Smooth muscle cell (in vitro differentiated cells): Measurements from ENCODE around the gene SAMD11. TPM values are rescaled to one million over a fixed set of nuclear protein-coding genes. Genes with fewer than 3 reads are reported as not detected.
A peak's percentile ranks its signal among the peaks of the same experiment; 100 is the strongest.

ENCODE experiments used
- DNase-seq: peaks from one replicate; lab custom pipeline; 2025; ENCODE audit not compliant: unreplicated experiment; lab: John Stamatoyannopoulos, UW
- H2AFZ ChIP-seq: fragments of 200-600 bp; sonication (generic); 2 replicates; pipeline ENCODE4 v1.6.0; 2016; ENCODE audit warnings: antibody characterized with exemption, low read depth, mild to moderate bottlenecking
- H3F3A ChIP-seq: fragments of 200-600 bp; sonication (generic); 2 replicates; pipeline ENCODE4 v1.6.0; 2017; ENCODE audit warnings: antibody characterized with exemption, low read depth
- H3K27ac ChIP-seq: fragments of 200-600 bp; sonication (generic); 2 replicates; pipeline ENCODE4 v1.5.1; 2016; ENCODE audit warnings: low read depth, mild to moderate bottlenecking
- H3K27me3 ChIP-seq: fragments of 200-600 bp; sonication (generic); 2 replicates; pipeline ENCODE4 v1.6.1; 2016; ENCODE audit warnings: low read depth, mild to moderate bottlenecking
- H3K36me3 ChIP-seq: fragments of 200-600 bp; sonication (generic); 2 replicates; pipeline ENCODE4 v1.5.1; 2016; ENCODE audit warnings: low read depth
- H3K4me1 ChIP-seq: fragments of 200-600 bp; sonication (generic); 2 replicates; pipeline ENCODE4 v1.5.1; 2016; ENCODE audit warnings: low read depth
- H3K4me2 ChIP-seq: fragments of 200-600 bp; sonication (generic); 2 replicates; pipeline ENCODE4 v1.6.0; 2016; ENCODE audit warnings: mild to moderate bottlenecking
- H3K4me3 ChIP-seq: fragments of 200-600 bp; sonication (generic); 2 replicates; pipeline ENCODE4 v1.5.1; 2016; ENCODE audit warnings: mild to moderate bottlenecking
- H3K79me2 ChIP-seq: fragments of 200-600 bp; sonication (generic); 2 replicates; pipeline ENCODE4 v1.6.0; 2016; ENCODE audit warnings: low read depth, mild to moderate bottlenecking
- H3K9ac ChIP-seq: fragments of 200-600 bp; sonication (generic); 2 replicates; pipeline ENCODE4 v1.6.0; 2016; ENCODE audit warnings: low read depth
- H3K9me3 ChIP-seq: fragments of 200-600 bp; sonication (generic); replicated peaks from 2 replicates; pipeline ENCODE4 v1.5.1; 2016; ENCODE audit warnings: low read depth
- H4K20me1 ChIP-seq: fragments of 200-600 bp; sonication (generic); 2 replicates; pipeline ENCODE4 v1.6.0; 2016; ENCODE audit warnings: low read depth
- WGBS: methylation state at CpG from one replicate; pipeline ENCODE4 v1.1.7; 2016; ENCODE audit warnings: low lambda C conversion rate; 5-methylcytosine and 5-hydroxymethylcytosine counted together
- polyA plus RNA-seq: library from polyadenylated mRNA; unstranded; fragments of >200 nt; fragmentation: Nextera tagmentation; extraction: Ambion mirVana; gene quantifications from 2 replicates; pipeline ENCODE4 v1.2.1, GENCODE V29; 2016
- total RNA-seq: library from RNA; depleted of rRNA; stranded (reverse); fragments of >200 nt; gene quantifications from 2 replicates; pipeline ENCODE4 v1.2.3, GENCODE V29; 2014
- TF ChIP-seq, protein P1 (sequence below): fragments of 200-600 bp; sonication (generic); IDR thresholded peaks from 2 replicates; pipeline ENCODE4 v1.5.1; 2017; ENCODE audit warnings: borderline replicate concordance, mild to moderate bottlenecking, antibody characterized with exemption; ENCODE audit not compliant: insufficient read depth, poor library complexity, severe bottlenecking

The SAMD11 gene
- total and polyA plus RNA-seq, 2 experiments from 2014 or later: 18.0 to 21.1 TPM

DNA sequence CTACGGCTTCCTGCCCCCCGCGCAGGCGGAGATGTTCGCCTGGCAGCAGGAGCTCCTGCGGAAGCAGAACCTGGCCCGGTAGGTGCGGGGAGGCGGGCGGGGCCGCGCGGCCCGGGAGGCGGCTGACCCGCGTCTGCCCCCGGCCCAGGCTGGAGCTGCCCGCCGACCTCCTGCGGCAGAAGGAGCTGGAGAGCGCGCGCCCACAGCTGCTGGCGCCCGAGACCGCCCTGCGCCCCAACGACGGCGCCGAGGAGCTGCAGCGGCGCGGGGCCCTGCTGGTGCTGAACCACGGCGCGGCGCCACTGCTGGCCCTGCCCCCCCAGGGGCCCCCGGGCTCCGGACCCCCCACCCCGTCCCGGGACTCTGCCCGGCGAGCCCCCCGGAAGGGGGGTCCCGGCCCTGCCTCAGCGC is 18.7 kb downstream of the SAMD11 start:
- Histone ChIP-seq H3K27me3 (no peaks in the 10 kb centered on the region), H3K4me1 (peaks cover 21% of the 10 kb centered on the region), H3F3A (peaks cover 12% of the 10 kb centered on the region), H3K4me3 (peak overlapping the region; percentile 47), H3K4me2 (peak overlapping the region; percentile 89), H3K9me3 (no peaks in the 10 kb centered on the region), H2AFZ (no peak overlapping the region), H3K79me2 (no peaks in the 10 kb centered on the region), H3K27ac (peak overlapping the region; percentile 13), H3K9ac (no peak overlapping the region), H4K20me1 (peaks cover 18% of the 10 kb centered on the region), H3K36me3 (no peaks in the 10 kb centered on the region)
- TF ChIP-seq, protein P1, sequence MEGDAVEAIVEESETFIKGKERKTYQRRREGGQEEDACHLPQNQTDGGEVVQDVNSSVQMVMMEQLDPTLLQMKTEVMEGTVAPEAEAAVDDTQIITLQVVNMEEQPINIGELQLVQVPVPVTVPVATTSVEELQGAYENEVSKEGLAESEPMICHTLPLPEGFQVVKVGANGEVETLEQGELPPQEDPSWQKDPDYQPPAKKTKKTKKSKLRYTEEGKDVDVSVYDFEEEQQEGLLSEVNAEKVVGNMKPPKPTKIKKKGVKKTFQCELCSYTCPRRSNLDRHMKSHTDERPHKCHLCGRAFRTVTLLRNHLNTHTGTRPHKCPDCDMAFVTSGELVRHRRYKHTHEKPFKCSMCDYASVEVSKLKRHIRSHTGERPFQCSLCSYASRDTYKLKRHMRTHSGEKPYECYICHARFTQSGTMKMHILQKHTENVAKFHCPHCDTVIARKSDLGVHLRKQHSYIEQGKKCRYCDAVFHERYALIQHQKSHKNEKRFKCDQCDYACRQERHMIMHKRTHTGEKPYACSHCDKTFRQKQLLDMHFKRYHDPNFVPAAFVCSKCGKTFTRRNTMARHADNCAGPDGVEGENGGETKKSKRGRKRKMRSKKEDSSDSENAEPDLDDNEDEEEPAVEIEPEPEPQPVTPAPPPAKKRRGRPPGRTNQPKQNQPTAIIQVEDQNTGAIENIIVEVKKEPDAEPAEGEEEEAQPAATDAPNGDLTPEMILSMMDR: no peak
- WGBS: 2% methylated on average over 34 of the region's 48 CpGs
- peak; percentile 35 for DNase-seq

DNA sequence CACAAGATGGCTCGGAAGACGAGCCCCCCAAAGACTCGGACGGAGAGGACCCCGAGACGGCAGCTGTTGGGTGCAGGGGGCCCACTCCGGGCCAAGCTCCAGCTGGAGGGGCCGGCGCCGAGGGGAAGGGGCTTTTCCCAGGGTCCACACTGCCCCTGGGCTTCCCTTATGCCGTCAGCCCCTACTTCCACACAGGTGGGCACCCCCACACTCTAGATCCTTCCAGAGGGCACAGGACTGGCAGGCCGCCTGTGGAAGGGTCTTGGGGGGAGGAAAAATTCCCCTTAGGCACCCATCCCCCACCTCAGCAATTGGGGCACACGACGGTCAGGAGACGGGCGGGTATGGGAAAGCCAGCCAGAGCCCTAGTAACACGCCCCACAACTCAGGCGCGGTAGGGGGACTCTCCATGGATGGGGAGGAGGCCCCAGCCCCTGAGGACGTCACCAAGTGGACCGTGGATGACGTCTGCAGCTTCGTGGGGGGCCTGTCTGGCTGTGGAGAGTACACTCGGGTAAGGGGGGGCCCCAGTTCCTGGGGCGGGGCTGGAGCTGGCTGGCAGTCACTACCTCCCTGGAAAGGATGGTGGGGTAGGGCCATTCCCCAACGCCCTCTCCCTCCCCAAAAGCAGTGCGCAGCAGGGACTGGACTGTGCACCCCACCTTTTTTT is 19.3 kb downstream of the SAMD11 start:
- WGBS: 41% methylated on average over 24 of the region's 27 CpGs
- peaks cover 21% of the 10 kb centered on the region for H3K4me1 ChIP-seq
- TF ChIP-seq, protein P1: no peak
- H3K27me3 ChIP-seq: no peaks in the 10 kb centered on the region
- H3K9ac ChIP-seq: no peak overlapping the region
- no peaks in the 10 kb centered on the region for H3K79me2 ChIP-seq
- H3K27ac ChIP-seq: peak overlapping the region; percentile 13
- peaks cover 21% of the 10 kb centered on the region for H4K20me1 ChIP-seq
- peaks cover 12% of the 10 kb centered on the region for H3F3A ChIP-seq
- peak overlapping the region; percentile 47 for H3K4me3 ChIP-seq
- H3K36me3 ChIP-seq: no peaks in the 10 kb centered on the region
- peak overlapping the region; percentile 89 for H3K4me2 ChIP-seq
- no peak overlapping the region for H2AFZ ChIP-seq
- no peaks in the 10 kb centered on the region for H3K9me3 ChIP-seq
- peak; percentile 30 for DNase-seq

DNA sequence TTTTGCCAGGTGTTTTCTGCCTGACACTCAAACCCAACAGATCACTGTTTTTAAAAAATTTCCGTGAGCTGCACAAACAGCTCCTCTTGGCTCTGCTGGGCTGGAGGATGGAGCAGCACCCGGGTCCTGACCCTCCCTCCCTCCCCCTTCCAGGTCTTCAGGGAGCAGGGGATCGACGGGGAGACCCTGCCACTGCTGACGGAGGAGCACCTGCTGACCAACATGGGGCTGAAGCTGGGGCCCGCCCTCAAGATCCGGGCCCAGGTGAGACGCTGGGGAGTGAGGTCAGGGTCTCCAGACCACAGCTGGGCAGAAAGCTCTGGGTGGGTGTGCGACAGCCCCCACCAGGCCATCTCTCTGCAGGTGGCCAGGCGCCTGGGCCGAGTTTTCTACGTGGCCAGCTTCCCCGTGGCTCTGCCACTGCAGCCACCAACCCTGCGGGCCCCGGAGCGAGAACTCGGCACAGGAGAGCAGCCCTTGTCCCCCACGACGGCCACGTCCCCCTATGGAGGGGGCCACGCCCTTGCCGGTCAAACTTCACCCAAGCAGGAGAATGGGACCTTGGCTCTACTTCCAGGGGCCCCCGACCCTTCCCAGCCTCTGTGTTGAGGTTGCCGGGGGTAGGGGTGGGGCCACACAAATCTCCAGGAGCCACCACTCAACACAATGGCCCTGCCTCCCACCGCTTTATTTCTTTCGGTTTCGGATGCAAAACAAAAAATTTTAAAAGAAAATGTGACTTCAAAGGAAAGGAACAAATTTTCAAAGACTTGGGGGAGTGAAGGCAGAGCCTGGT is 20.0 kb downstream of the SAMD11 start:
- 83% methylated on average over 26 of the region's 27 CpGs for WGBS
- TF ChIP-seq, protein P1: no peak
- Histone ChIP-seq H3K27ac (peak overlapping the region; percentile 52), H3K4me3 (no peak overlapping the region), H3K9me3 (no peaks in the 10 kb centered on the region), H4K20me1 (peaks cover 26% of the 10 kb centered on the region), H3K4me2 (peak overlapping the region; percentile 61), H3K79me2 (no peaks in the 10 kb centered on the region), H3K4me1 (peaks cover 21% of the 10 kb centered on the region), H3K9ac (no peak overlapping the region), H3K27me3 (no peaks in the 10 kb centered on the region), H3K36me3 (no peaks in the 10 kb centered on the region), H3F3A (peaks cover 12% of the 10 kb centered on the region), H2AFZ (no peak overlapping the region)
- no peak for DNase-seq
